ENCODE measurements around the gene KCNJ4. TPM values are rescaled to one million over a fixed set of nuclear protein-coding genes. Genes with fewer than 3 reads are reported as not detected.

KCNJ4 gene
- not detected in 2 replicates for total RNA-seq

DNA sequence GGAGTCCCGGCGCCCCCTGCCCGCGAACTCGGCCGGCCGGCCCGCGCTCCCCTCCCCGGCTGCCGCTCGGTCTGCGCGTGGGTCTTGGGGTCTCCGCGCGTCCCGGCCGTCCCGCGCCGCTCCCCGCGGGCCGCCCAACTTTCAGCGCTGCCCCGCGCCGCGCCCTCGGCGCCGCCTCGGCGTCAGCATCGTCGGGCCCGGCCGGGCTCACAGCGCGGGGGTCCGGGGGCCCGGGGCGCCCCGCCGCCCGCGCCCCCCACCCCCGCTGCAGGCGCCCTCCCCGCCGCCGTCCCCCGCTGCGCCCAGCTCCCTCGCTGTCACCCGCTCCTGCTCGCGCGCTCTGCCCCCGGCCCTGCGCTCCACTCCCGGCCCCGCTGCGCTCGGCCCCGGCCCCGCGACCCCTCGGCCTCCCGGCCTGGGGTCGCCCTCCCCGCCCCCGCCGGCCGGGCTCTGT is at the start of gene KCNJ4:
TSS of gene KCNJ4 (minus strand) at position 124 of the 454 bp plus-strand sequence. CDS start 27,067 bp downstream, outside the sequence.

DNA sequence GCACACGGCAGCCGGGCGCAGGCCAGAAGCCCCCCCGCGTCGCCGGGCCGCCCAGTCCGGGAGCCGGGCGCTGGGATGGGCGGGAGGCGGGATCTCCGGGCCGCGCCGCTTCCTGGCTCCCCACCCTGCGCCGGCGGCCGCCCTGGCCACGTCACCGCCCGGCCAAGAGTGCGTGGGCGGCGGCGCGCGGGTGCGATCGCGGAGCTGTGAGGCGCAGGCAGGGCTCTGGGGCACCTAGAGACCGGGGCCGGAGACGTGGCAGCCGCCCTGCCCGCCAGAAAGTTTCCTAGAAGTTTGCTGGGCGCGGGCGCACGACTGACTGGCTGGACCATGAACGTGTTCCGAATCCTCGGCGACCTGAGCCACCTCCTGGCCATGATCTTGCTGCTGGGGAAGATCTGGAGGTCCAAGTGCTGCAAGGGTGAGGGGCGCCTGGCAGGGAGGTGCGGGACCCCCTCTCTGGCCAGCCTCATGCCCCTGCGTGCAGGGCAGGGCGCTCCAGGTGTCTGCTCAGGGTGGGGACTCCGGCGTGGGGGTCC is 13.0 kb upstream of the KCNJ4 start, which contains the start of gene KDELR3:
TSS of gene KDELR3 (plus strand) at position 193 of the 539 bp plus-strand sequence. CDS start at position 331, 138 bp downstream.

Other genes starting within 250 kb of the KCNJ4 start
- 19.6 and 22.7 TPM in 2 replicates for gene TMEM184B, start 182.2 kb downstream of the KCNJ4 start, total RNA-seq
- gene CSNK1E, start 137.8 kb downstream of the KCNJ4 start, total RNA-seq = 84.5 and 117 TPM in 2 replicates
- gene KDELR3, start 12.9 kb upstream of the KCNJ4 start, total RNA-seq = 25.5 and 80.2 TPM in 2 replicates
- gene DDX17, start 51.1 kb upstream of the KCNJ4 start, total RNA-seq = 394 and 520 TPM in 2 replicates
- gene DMC1, start 115.0 kb upstream of the KCNJ4 start, total RNA-seq = 1.6 and 3.6 TPM in 2 replicates
- 2.9 and 4.6 TPM in 2 replicates for gene FAM227A, start 201.2 kb upstream of the KCNJ4 start, total RNA-seq
- gene CBY1, start 201.4 kb upstream of the KCNJ4 start, total RNA-seq = 23.7 and 24.5 TPM in 2 replicates
- gene TOMM22, start 226.8 kb upstream of the KCNJ4 start, total RNA-seq = 103 and 142 TPM in 2 replicates
- 63.7 and 79.8 TPM in 2 replicates for gene JOSD1, start 245.7 kb upstream of the KCNJ4 start, total RNA-seq

Measured in epithelial cell of umbilical artery (primary cell).